Type B pancreatic cell (in vitro differentiated cells): ENCODE measurements around the gene ECT2L. TPM values are rescaled to one million over a fixed set of nuclear protein-coding genes. Genes with fewer than 3 reads are reported as not detected.

Experiments
- DNase-seq: peaks from one replicate; pipeline ENCODE4 v3.0.0; 2021; ENCODE audit warnings: mixed read lengths; ENCODE audit not compliant: unreplicated experiment; ENCODE audit errors: extremely low spot score
- H3K27ac Mint-ChIP-seq: 2 replicates; pipeline ENCODE4 v1.8.0; 2021; ENCODE audit warnings: mild to moderate bottlenecking, mixed read lengths
- H3K27me3 Mint-ChIP-seq: 2 replicates; pipeline ENCODE4 v1.8.0; 2021; ENCODE audit warnings: mixed read lengths
- H3K36me3 Mint-ChIP-seq: 2 replicates; pipeline ENCODE4 v1.8.0; 2021; ENCODE audit warnings: mixed read lengths
- H3K4me1 Mint-ChIP-seq: one replicate; pipeline ENCODE4 v1.8.0; 2021; ENCODE audit warnings: mixed read lengths; ENCODE audit not compliant: unreplicated experiment
- H3K4me3 Mint-ChIP-seq: 2 replicates; pipeline ENCODE4 v1.8.0; 2021; ENCODE audit warnings: mild to moderate bottlenecking, mixed read lengths
- H3K9me3 Mint-ChIP-seq: 2 replicates; pipeline ENCODE4 v1.8.0; 2021; ENCODE audit warnings: mixed read lengths
- long read RNA-seq: library from polyadenylated mRNA; unstranded; transcript quantifications from one replicate; pipeline ENCODE4 v2.0.0, GENCODE V29; 2020
- total RNA-seq: library from RNA; stranded (reverse); gene quantifications from 2 replicates; pipeline ENCODE4 v1.2.1, GENCODE V29; 2021; ENCODE audit warnings: low replicate concordance
- TF ChIP-seq, protein P1 (sequence below): fragments of 200-600 bp; sonication (generic); conservative IDR thresholded peaks from 2 replicates; pipeline ENCODE4 v1.5.0; 2021; ENCODE audit warnings: antibody characterized with exemption, mild to moderate bottlenecking

Gene ECT2L
- total RNA-seq: 0.07 and 0.26 TPM in 2 replicates
- long read RNA-seq, partial matches to known transcripts: 0 of 8 reads
- long read RNA-seq, other reads (novel, unspliced or antisense): 8 of 8 reads

- no peaks in the 10 kb centered on the region for H3K9me3 Mint-ChIP-seq
- DNase-seq: peak; percentile 76
- H3K4me3 Mint-ChIP-seq: peak within 1 kb of the TSS; percentile 74
- TF ChIP-seq, protein P1, sequence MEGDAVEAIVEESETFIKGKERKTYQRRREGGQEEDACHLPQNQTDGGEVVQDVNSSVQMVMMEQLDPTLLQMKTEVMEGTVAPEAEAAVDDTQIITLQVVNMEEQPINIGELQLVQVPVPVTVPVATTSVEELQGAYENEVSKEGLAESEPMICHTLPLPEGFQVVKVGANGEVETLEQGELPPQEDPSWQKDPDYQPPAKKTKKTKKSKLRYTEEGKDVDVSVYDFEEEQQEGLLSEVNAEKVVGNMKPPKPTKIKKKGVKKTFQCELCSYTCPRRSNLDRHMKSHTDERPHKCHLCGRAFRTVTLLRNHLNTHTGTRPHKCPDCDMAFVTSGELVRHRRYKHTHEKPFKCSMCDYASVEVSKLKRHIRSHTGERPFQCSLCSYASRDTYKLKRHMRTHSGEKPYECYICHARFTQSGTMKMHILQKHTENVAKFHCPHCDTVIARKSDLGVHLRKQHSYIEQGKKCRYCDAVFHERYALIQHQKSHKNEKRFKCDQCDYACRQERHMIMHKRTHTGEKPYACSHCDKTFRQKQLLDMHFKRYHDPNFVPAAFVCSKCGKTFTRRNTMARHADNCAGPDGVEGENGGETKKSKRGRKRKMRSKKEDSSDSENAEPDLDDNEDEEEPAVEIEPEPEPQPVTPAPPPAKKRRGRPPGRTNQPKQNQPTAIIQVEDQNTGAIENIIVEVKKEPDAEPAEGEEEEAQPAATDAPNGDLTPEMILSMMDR: no peak
- H3K36me3 Mint-ChIP-seq: peaks cover 7% of the 10 kb centered on the region
- H3K27me3 Mint-ChIP-seq: peaks cover 18% of the 10 kb centered on the region
- peaks cover 9% of the 10 kb centered on the region for H3K4me1 Mint-ChIP-seq
- H3K27ac Mint-ChIP-seq: peak within 1 kb of the TSS; percentile 91
These were observed at the start of gene ECT2L for GRCh38 chr6:138795809-138796603. Gene ECT2L, plus strand, starts transcription at chr6:138796087. Its CDS starts 17,188 bp downstream, at chr6:138813275.

DNA sequence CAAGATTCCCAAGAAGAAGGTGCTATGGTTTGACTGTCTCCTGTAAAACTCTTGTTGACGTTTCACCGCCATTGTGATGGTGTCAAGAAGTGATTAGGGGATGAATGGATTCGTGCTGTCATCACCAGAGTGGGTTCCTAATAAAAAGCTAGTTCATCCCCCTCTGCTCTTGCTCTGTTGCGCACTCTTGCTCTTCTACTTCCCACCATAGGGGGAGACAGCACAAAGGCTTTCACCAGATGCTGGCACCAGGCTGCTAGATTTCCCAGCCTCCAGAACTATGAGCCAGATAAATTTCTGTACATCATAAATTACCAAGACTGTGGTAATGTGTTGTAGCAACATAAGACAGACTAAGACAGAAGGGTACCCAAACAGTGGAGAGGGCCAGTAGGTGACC lies 43.9 kb upstream of the ECT2L start:
- no peaks in the 10 kb centered on the region for H3K9me3 Mint-ChIP-seq
- H3K27ac Mint-ChIP-seq: no peak overlapping the region
- peaks cover 4% of the 10 kb centered on the region for H3K36me3 Mint-ChIP-seq
- no peak for DNase-seq
- H3K4me1 Mint-ChIP-seq: no peaks in the 10 kb centered on the region
- H3K4me3 Mint-ChIP-seq: no peak overlapping the region
- TF ChIP-seq, protein P1: peak; percentile 64
- no peaks in the 10 kb centered on the region for H3K27me3 Mint-ChIP-seq

GRCh38 chr6:138757136-138757535 lies 38.8 kb upstream of the ECT2L start:
- no peaks in the 10 kb centered on the region for H3K4me1 Mint-ChIP-seq
- H3K9me3 Mint-ChIP-seq: no peaks in the 10 kb centered on the region
- no peaks in the 10 kb centered on the region for H3K27me3 Mint-ChIP-seq
- no peak overlapping the region for H3K27ac Mint-ChIP-seq
- no peaks in the 10 kb centered on the region for H3K36me3 Mint-ChIP-seq
- DNase-seq: no peak
- no peak overlapping the region for H3K4me3 Mint-ChIP-seq
- TF ChIP-seq, protein P1: no peak

GRCh38 chr6:138765896-138766655 lies 29.8 kb upstream of the ECT2L start:
- Mint-ChIP-seq H3K4me1 (no peaks in the 10 kb centered on the region), H3K27me3 (no peaks in the 10 kb centered on the region), H3K36me3 (no peaks in the 10 kb centered on the region), H3K4me3 (no peak overlapping the region), H3K9me3 (no peaks in the 10 kb centered on the region), H3K27ac (no peak overlapping the region)
- TF ChIP-seq, protein P1: peak; percentile 86
- no peak for DNase-seq

- peaks cover 10% of the 10 kb centered on the region for H3K4me1 Mint-ChIP-seq
- H3K27ac Mint-ChIP-seq: no peak overlapping the region
- H3K9me3 Mint-ChIP-seq: no peaks in the 10 kb centered on the region
These were observed 26.7 kb upstream of the ECT2L start for GRCh38 chr6:138769102-138769676.

More at GRCh38 chr6:138769102-138769676, 26.7 kb upstream of the ECT2L start:
- no peak overlapping the region for H3K4me3 Mint-ChIP-seq
- no peak for DNase-seq
- TF ChIP-seq, protein P1: no peak
- H3K36me3 Mint-ChIP-seq: no peaks in the 10 kb centered on the region
- no peaks in the 10 kb centered on the region for H3K27me3 Mint-ChIP-seq
